Ramos (cell line): ENCODE results near the gene TELO2.

ENCODE experiments used
- in situ Hi-C: fragments of 300-500 bp; cut with MboI; formaldehyde crosslinking; loops from one replicate; pipeline ENCODE4 v1.14.3; 2022; ENCODE audit warnings: low sequenced_read_pairs; ENCODE audit not compliant: unreplicated experiment

The TELO2 gene

DNA sequence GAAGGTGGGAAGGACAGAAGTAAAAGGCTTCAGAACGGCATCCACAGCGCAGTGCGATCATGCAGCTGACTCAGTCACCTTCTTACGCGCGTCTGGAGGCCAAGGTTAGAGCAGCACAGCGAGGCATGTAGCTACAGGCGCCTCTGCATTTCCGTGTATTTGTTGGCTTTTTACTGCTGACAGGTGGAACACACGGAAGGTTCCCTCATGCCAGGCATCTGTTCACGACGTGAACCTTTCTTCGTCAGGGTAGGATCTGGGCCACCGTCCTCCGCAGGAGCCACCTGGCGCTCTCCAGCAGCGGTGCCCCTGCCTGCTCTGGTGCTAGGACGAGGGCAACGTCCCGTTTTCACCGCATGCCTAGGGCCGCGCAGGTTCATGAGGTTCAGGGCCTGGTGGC lies 55.6 kb downstream of the TELO2 start:
- in situ Hi-C loops, result no loop called here

DNA sequence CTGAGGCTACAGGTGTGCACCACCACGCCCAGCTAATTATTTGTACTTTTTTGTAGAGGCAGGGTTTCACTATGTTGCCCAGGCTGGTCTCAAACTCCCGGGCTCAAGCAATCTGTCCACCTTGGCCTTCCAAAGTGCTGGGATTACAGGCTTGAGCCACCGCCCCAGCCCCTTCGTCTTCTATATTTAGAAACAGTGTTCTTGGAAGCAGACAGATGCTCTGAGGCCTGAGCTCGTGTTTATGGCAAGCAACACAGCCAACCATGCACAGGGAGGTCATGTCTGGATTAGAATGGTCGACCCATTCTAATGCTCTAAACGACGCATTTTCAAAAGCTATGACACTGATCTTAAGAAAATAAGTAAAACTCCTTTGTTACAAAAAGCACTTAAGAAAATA lies 56.9 kb downstream of the TELO2 start:
- in situ Hi-C loops, result no loop called here

DNA sequence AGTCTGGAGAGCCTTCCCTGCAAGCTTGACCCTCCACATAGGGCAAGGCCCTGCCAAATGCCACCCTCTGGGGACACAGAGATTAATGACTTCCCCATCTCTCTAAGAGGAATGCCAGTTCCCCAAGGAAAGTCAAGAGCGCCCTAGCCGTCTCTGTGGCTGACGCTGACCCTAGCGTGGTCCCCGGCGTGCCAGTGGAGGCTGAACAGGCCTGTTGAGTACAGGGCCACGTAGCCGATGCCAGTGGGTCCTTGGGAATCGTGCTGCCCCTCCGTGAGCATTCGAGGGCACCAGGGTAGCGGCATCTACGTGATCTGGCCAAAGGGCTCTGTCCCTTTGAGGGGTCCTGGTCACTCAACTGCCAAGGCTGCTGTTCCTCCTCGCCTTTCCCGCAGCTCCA lies 57.5 kb downstream of the TELO2 start:
- in situ Hi-C loops, result no loop called here

DNA sequence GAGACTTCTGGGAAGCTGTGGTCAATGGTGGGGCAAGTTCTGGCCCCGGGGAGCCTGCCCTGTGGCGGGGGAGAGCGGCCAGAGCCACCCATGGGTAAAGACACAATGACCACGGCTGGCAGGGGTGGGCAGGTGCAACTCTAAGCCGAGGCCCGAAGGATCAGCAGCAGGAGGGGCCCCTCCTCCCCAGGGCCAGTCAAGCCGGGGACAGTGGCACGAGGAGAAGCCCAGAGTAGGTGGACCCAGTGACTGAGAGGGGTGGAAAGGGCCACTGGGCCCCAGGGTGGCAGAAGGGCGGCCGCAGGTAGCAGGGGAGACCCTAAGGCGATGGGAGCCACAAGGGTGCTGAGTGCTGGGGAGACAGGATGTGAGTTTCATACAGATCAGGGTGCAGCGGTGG lies 58.0 kb downstream of the TELO2 start:
- in situ Hi-C loops, result no loop called here

DNA sequence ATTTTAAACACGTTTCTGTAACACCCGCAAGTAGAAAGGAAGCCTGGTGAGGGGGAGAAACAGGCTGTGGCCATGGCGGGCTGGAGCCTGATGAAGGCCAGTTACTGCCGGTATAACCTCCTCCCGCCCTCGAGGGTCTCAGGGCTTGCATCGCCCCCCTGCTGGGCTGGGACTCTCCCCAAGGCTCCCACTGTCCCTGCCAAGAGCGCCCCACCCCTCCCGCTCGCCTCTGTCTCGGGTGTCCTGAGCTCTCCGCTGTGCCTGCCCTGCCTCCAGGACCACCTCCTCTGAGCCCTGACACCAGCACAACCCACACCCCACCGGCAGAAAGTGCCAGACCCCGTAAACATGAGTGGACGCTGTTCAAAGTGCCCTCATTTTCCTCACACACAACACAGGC lies 59.0 kb downstream of the TELO2 start:
- in situ Hi-C loops, result no loop called here

DNA sequence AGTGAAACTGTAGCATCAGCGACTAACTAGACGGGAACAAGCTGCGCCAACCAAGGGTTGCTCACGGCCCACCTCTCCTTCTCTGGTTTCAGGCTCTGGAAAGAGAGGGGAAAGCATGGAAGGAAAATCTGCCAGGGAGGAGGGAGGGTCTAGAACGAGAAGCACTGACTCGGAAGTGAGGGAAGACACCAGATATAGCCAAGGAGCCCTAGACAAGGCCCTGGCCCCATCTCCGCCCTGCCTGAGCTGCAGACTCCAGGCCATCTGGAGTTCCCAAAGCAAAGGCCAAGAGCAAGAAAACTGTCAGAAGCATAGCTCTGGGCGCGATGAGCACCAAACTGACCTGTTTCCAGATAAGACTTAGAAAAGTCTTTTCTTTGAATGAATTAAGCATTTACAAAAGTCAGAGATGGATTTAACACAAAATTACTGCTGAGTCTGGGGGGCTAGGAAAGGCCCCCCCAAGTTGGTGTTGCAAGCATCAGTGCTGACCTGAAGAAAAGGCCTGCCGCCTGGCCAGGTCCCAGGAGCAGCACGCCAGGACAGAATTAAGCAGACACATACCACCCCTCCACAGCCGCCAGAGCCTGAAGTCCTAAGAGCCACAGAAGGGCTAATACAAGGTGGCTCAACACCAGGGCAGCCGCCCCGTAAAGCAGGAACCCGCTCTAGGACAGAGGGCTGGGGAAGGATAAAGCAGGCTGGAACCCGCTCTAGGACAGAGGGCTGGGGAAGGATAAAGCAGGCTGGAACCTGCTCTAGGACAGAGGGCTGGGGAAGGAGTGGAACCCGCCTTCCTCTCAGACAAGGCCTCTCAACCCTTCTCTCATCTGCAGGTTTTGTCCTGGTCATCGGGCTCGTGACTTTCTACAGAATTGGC lies 61.0 kb downstream of the TELO2 start:
- in situ Hi-C loops, result no loop called here

DNA sequence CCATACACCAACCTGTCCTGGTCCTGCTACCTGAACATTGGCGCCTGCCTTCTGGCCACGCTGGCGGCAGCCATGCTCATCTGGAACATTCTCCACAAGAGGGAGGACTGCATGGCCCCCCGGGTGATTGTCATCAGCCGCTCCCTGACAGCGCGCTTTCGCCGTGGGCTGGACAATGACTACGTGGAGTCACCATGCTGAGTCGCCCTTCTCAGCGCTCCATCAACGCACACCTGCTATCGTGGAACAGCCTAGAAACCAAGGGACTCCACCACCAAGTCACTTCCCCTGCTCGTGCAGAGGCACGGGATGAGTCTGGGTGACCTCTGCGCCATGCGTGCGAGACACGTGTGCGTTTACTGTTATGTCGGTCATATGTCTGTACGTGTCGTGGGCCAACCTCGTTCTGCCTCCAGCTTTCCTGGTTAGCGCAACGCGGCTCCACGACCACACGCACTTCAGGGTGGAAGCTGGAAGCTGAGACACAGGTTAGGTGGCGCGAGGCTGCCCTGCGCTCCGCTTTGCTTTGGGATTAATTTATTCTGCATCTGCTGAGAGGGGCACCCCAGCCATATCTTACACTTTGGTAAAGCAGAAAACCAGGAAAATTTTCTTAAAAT lies 61.8 kb downstream of the TELO2 start:
- in situ Hi-C loops, result no loop called here

DNA sequence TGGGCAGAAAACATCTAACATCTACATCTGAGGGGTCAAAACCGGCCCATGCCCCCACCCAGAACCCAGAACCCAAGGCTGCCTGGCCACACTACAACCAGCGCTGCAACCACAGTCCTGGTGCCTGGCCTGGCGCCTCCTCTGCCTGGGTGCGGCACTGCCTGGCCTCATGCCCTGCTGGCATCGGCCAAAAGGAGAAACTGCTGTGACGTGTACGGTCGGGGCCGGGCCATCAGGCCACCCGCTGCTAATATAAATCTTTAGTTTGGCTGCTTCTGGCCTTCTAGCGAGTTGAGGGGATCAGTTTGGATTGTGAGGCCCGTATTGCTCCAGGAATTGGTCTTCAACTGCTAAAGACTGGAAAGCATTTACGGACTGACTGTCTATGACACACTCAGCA lies 63.1 kb downstream of the TELO2 start:
- in situ Hi-C loops, result no loop called here

DNA sequence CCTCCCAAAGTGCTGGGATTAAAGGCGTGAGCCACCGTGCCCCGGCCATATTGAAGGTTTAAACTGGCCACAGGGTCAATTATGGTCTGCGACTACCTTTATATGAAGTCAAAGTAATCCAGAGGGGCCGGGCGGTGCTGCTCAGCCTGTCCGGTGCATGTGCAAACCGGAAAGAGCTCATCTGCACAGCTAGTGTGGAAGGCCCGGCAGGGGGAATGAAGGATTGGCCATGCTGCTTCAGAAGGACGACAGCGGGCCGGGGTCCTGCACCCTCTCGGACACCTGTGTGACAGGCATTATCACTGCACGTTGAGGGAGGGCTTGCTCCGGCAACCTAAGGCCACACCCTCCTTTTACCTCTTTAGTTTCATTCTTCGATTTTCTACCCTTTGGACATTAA lies 63.9 kb downstream of the TELO2 start:
- in situ Hi-C loops, result no loop called here

DNA sequence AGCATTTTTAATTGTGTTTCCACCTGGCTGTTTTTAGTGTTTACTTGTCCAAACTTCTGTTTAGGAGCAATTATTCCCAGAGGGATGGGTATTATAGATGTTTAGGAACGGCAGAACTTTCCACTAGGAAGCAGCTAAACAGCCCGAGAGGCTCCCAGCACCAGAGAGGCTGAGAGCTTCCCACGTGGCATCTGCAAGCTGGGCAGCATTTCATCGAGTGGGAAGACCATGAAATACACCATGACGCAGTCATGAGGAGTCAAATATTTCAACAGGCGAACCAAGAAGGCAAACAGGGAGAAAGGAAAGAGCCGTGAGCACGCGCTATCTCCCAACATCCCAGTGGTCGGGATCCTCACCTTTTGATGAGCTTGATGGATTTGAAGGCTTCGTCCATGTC lies 64.4 kb downstream of the TELO2 start:
- in situ Hi-C loops, result no loop called here

DNA sequence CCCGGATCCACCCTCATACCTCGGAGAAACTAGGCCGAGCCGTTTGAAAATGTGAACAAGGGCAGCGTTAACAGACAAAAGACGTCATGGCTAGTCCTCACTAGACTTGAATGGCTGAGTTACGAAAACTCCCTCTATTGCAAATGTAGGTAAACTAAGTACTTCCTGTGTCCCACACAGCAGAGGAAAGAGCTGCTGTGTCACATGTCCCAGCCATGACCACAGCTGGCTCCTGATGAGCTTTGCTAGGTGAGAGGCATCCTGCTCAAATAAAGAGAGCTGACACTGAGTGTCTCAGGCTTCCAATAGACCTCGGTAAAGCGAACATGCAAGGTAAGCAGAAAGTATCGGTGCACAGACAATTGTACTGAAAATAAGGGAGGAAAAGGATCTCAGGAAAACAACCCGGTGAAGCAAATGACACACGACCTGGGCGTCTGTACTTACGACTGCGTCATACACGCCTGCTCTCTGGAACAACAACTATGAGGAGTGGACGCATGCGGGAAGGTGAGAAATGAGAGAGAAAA lies 66.4 kb downstream of the TELO2 start:
- in situ Hi-C loops, result no loop called here
